WI38 (cell line): ENCODE results near the gene CBL.
"Not testable (repeated sequence)": the region's sequence is repeated elsewhere in the genome, so short reads cannot be mapped to it uniquely, and the experiment has no call there.

Experiments
- H3K4me3 ChIP-seq: 2 replicates; pipeline ENCODE4 v1.5.1; 2011; ENCODE audit warnings: low read depth, mild to moderate bottlenecking, control low read depth, low read length
- CTCF ChIP-seq: IDR thresholded peaks from 2 replicates; pipeline ENCODE4 v1.5.1; 2012; ENCODE audit warnings: low read depth, mild to moderate bottlenecking, control low read depth, low read length

CBL gene

GRCh38 chr11:119222308-119222707, 16.2 kb downstream of the CBL start:
- no peak overlapping the region for H3K4me3 ChIP-seq
- TF ChIP-seq CTCF, result no peak

GRCh38 chr11:119222891-119223290, 16.8 kb downstream of the CBL start:
- H3K4me3 ChIP-seq, result no peak overlapping the region
- TF ChIP-seq CTCF, result no peak

- no peak overlapping the region for H3K4me3 ChIP-seq
- TF ChIP-seq CTCF, result no peak
Measured at GRCh38 chr11:119223856-119224255, 17.7 kb downstream of the CBL start.

- H3K4me3 ChIP-seq, result not testable (repeated sequence)
Measured at GRCh38 chr11:119228535-119229287, 22.6 kb downstream of the CBL start.

GRCh38 chr11:119229288-119229672, 23.1 kb downstream of the CBL start:
- H3K4me3 ChIP-seq, result no peak overlapping the region

GRCh38 chr11:119229741-119230140, 23.6 kb downstream of the CBL start:
- no peak for TF ChIP-seq CTCF

More at GRCh38 chr11:119229288-119229672, 23.1 kb downstream of the CBL start:
- no peak for TF ChIP-seq CTCF

GRCh38 chr11:119236490-119236889, 30.4 kb downstream of the CBL start:
- TF ChIP-seq CTCF, result no peak
- H3K4me3 ChIP-seq, result no peak overlapping the region

More at GRCh38 chr11:119229741-119230140, 23.6 kb downstream of the CBL start:
- no peak overlapping the region for H3K4me3 ChIP-seq

- no peak overlapping the region for H3K4me3 ChIP-seq
- TF ChIP-seq CTCF, result no peak
Measured at GRCh38 chr11:119236891-119237290, 30.8 kb downstream of the CBL start.
